Activated T-helper 2 cell treated with anti-CD3 and anti-CD28 coated beads, Interferon-gamma antibody, Interleukin-2, Interleukin-4, amounts not matched to agents 10 μg/mL and 5 μg/mL and 100 μg/mL, durations not matched to agents 14 hours and 24 hours and 36 hours (primary cell): ENCODE data around the gene ANO3. TPM values are rescaled to one million over a fixed set of nuclear protein-coding genes. Genes with fewer than 3 reads are reported as not detected.
"Not testable (repeated sequence)": the region's sequence is repeated elsewhere in the genome, so short reads cannot be mapped to it uniquely, and the experiment has no call there.

Experiments used
- DNase-seq: peaks from one replicate; pipeline ENCODE4 v3.0.0; 2021; ENCODE audit warnings: low spot score
- H3K27ac Mint-ChIP-seq: one replicate; pipeline ENCODE4 v1.8.0; 2021; ENCODE audit warnings: mixed read lengths
- H3K27me3 Mint-ChIP-seq: one replicate; pipeline ENCODE4 v1.8.0; 2021; ENCODE audit warnings: low read depth, mixed read lengths
- H3K36me3 Mint-ChIP-seq: one replicate; pipeline ENCODE4 v1.8.0; 2021; ENCODE audit warnings: low read depth, mixed read lengths
- H3K4me1 Mint-ChIP-seq: one replicate; pipeline ENCODE4 v1.8.0; 2021; ENCODE audit warnings: low read depth, mixed read lengths
- H3K4me3 Mint-ChIP-seq: one replicate; pipeline ENCODE4 v1.8.0; 2021; ENCODE audit warnings: low read depth, mild to moderate bottlenecking, moderate library complexity, mixed read lengths
- H3K9me3 Mint-ChIP-seq: one replicate; pipeline ENCODE4 v1.8.0; 2021; ENCODE audit warnings: mixed read lengths
- intact Hi-C: fragments of 100-400 bp; cut with micrococcal nuclease; formaldehyde crosslinking; loops from one replicate; pipeline ENCODE4 v1.15.1; 2023
- total RNA-seq: library from RNA; stranded (reverse); gene quantifications from 2 replicates; pipeline ENCODE4 v1.2.3, GENCODE V29; 2022

Gene ANO3
- total RNA-seq, 1 donor from 2014 or later = not detected

GRCh38 chr11:26643314-26643713 is 311.4 kb downstream of the ANO3 start:
- H3K27ac Mint-ChIP-seq, intact Hi-C loops, H3K27me3 Mint-ChIP-seq, H3K4me1 Mint-ChIP-seq, H3K36me3 Mint-ChIP-seq, DNase-seq, H3K4me3 Mint-ChIP-seq, H3K9me3 Mint-ChIP-seq: not testable (repeated sequence)

- no peaks in the 10 kb centered on the region for H3K27me3 Mint-ChIP-seq
- intact Hi-C loops = no loop called here
Measured at GRCh38 chr11:26649884-26650283, 318.0 kb downstream of the ANO3 start.

GRCh38 chr11:26651916-26652315 is 320.0 kb downstream of the ANO3 start:
- no peaks in the 10 kb centered on the region for H3K4me1 Mint-ChIP-seq
- intact Hi-C loops = no loop called here
- no peak overlapping the region for H3K27ac Mint-ChIP-seq
- H3K9me3 Mint-ChIP-seq = no peaks in the 10 kb centered on the region
- no peaks in the 10 kb centered on the region for H3K27me3 Mint-ChIP-seq
- no peak for DNase-seq
- H3K36me3 Mint-ChIP-seq = no peaks in the 10 kb centered on the region
- H3K4me3 Mint-ChIP-seq = no peak overlapping the region

More at GRCh38 chr11:26649884-26650283, 318.0 kb downstream of the ANO3 start:
- no peaks in the 10 kb centered on the region for H3K36me3 Mint-ChIP-seq
- no peak overlapping the region for H3K4me3 Mint-ChIP-seq
- DNase-seq = no peak
- H3K4me1 Mint-ChIP-seq = no peaks in the 10 kb centered on the region
- H3K9me3 Mint-ChIP-seq = no peaks in the 10 kb centered on the region
- no peak overlapping the region for H3K27ac Mint-ChIP-seq

- Mint-ChIP-seq H3K27ac (no peak overlapping the region), H3K36me3 (no peaks in the 10 kb centered on the region), H3K9me3 (no peaks in the 10 kb centered on the region), H3K4me3 (no peak overlapping the region), H3K27me3 (no peaks in the 10 kb centered on the region), H3K4me1 (no peaks in the 10 kb centered on the region)
- no peak for DNase-seq
- intact Hi-C loops = no loop called here
Measured at GRCh38 chr11:26655287-26655686, 323.4 kb downstream of the ANO3 start.

- Mint-ChIP-seq H3K27ac (no peak overlapping the region), H3K4me3 (no peak overlapping the region), H3K27me3 (no peaks in the 10 kb centered on the region), H3K4me1 (no peaks in the 10 kb centered on the region), H3K36me3 (no peaks in the 10 kb centered on the region), H3K9me3 (no peaks in the 10 kb centered on the region)
- DNase-seq = no peak
- intact Hi-C loops = no loop called here
Measured at GRCh38 chr11:26662916-26663315, 331.0 kb downstream of the ANO3 start.

GRCh38 chr11:26665036-26665435 is 333.1 kb downstream of the ANO3 start:
- no peaks in the 10 kb centered on the region for H3K27me3 Mint-ChIP-seq
- H3K9me3 Mint-ChIP-seq = no peaks in the 10 kb centered on the region
- intact Hi-C loops = no loop called here
- no peak overlapping the region for H3K27ac Mint-ChIP-seq
- no peak for DNase-seq
- H3K4me3 Mint-ChIP-seq = no peak overlapping the region
- H3K36me3 Mint-ChIP-seq = no peaks in the 10 kb centered on the region
- H3K4me1 Mint-ChIP-seq = no peaks in the 10 kb centered on the region

- Mint-ChIP-seq H3K27me3 (no peaks in the 10 kb centered on the region), H3K4me1 (no peaks in the 10 kb centered on the region), H3K9me3 (no peaks in the 10 kb centered on the region), H3K27ac (no peak overlapping the region), H3K36me3 (no peaks in the 10 kb centered on the region), H3K4me3 (no peak overlapping the region)
- DNase-seq = no peak
- intact Hi-C loops = no loop called here
Measured at GRCh38 chr11:26665946-26666345, 334.0 kb downstream of the ANO3 start.

- no peaks in the 10 kb centered on the region for H3K27me3 Mint-ChIP-seq
- no peaks in the 10 kb centered on the region for H3K4me1 Mint-ChIP-seq
- no peak overlapping the region for H3K27ac Mint-ChIP-seq
- no peaks in the 10 kb centered on the region for H3K36me3 Mint-ChIP-seq
- intact Hi-C loops = no loop called here
- no peak for DNase-seq
- H3K4me3 Mint-ChIP-seq = no peak overlapping the region
- H3K9me3 Mint-ChIP-seq = no peaks in the 10 kb centered on the region
Measured at GRCh38 chr11:26675233-26675928, 343.5 kb downstream of the ANO3 start.

GRCh38 chr11:26676641-26677040 is 344.7 kb downstream of the ANO3 start:
- Mint-ChIP-seq H3K9me3 (no peaks in the 10 kb centered on the region), H3K4me1 (no peaks in the 10 kb centered on the region), H3K4me3 (no peak overlapping the region), H3K27ac (no peak overlapping the region), H3K36me3 (no peaks in the 10 kb centered on the region), H3K27me3 (no peaks in the 10 kb centered on the region)
- DNase-seq = no peak
- intact Hi-C loops = no loop called here

- Mint-ChIP-seq H3K4me3 (no peak overlapping the region), H3K27me3 (no peaks in the 10 kb centered on the region), H3K36me3 (no peaks in the 10 kb centered on the region), H3K9me3 (no peaks in the 10 kb centered on the region), H3K27ac (no peak overlapping the region), H3K4me1 (no peaks in the 10 kb centered on the region)
- intact Hi-C loops = no loop called here
- no peak for DNase-seq
Measured at GRCh38 chr11:26677566-26677965, 345.6 kb downstream of the ANO3 start.

- H3K36me3 Mint-ChIP-seq = no peaks in the 10 kb centered on the region
- no peak overlapping the region for H3K4me3 Mint-ChIP-seq
- no peaks in the 10 kb centered on the region for H3K9me3 Mint-ChIP-seq
- H3K27me3 Mint-ChIP-seq = no peaks in the 10 kb centered on the region
- intact Hi-C loops = no loop called here
- no peaks in the 10 kb centered on the region for H3K4me1 Mint-ChIP-seq
- no peak overlapping the region for H3K27ac Mint-ChIP-seq
- DNase-seq = no peak
Measured at GRCh38 chr11:26687351-26687750, 355.4 kb downstream of the ANO3 start.

- H3K4me1 Mint-ChIP-seq = no peaks in the 10 kb centered on the region
- intact Hi-C loops = no loop called here
- H3K27me3 Mint-ChIP-seq = no peaks in the 10 kb centered on the region
- H3K4me3 Mint-ChIP-seq = no peak overlapping the region
- no peaks in the 10 kb centered on the region for H3K36me3 Mint-ChIP-seq
- no peak for DNase-seq
- no peaks in the 10 kb centered on the region for H3K9me3 Mint-ChIP-seq
- no peak overlapping the region for H3K27ac Mint-ChIP-seq
Measured at GRCh38 chr11:26688701-26689100, 356.8 kb downstream of the ANO3 start.

GRCh38 chr11:26696330-26696729 is 364.4 kb downstream of the ANO3 start:
- Mint-ChIP-seq H3K4me1 (no peaks in the 10 kb centered on the region), H3K4me3 (no peak overlapping the region), H3K36me3 (no peaks in the 10 kb centered on the region), H3K27ac (no peak overlapping the region), H3K27me3 (no peaks in the 10 kb centered on the region), H3K9me3 (no peaks in the 10 kb centered on the region)
- intact Hi-C loops = no loop called here
- DNase-seq = no peak

- DNase-seq = no peak
- Mint-ChIP-seq H3K27ac (no peak overlapping the region), H3K36me3 (no peaks in the 10 kb centered on the region), H3K27me3 (no peaks in the 10 kb centered on the region), H3K9me3 (no peaks in the 10 kb centered on the region), H3K4me3 (no peak overlapping the region), H3K4me1 (no peaks in the 10 kb centered on the region)
- intact Hi-C loops = no loop called here
Measured at GRCh38 chr11:26698224-26698623, 366.3 kb downstream of the ANO3 start.
